DLD1 (cell line): Measurements from ENCODE around the gene NLRX1.
"Not testable (repeated sequence)": the region's sequence is repeated elsewhere in the genome, so short reads cannot be mapped to it uniquely, and the experiment has no call there.

Experiments used
- in situ Hi-C: cut with HindIII; loops from 2 replicates; pipeline ENCODE4 v1.10.0; 2017; ENCODE audit warnings: low sequenced_read_pairs

Gene NLRX1

DNA sequence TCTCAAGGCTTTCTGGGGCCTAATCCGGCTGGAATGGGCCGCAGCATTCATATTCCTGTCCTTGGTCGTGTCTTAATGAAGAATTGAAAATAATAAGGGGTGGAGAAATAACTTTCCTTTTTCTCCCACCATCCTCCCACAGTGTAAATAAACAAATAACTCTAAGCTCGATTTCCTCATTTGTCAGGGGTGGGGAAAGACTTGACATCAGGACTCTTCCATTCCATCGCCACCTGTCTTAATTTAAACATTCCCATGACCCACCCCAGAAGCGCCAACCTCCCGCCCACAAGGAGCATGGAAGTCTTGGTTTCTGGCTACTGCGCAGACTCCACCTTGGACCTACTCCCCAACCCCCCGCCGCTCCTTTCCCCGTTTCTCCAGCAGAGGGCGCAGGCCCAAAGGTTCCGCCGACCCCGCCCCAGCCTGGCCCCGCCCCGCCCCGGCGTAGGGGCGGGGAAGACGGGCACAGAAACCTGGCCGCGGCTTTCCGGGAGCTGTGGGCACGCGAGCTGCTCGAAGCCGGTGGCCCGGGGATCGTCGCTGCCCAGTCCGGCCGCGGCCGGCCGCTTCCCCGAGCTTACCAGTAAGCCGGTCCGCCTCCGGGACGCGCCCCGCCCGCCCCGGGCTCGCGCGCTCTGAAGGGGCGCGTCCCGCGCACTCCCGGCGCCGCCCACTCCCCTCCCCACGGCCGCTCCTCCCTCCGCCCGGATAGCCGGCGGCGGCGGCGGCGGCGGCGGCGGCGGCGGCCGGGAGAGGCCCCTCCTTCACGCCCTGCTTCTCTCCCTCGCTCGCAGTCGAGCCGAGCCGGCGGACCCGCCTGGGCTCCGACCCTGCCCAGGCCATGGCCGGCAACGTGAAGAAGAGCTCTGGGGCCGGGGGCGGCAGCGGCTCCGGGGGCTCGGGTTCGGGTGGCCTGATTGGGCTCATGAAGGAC is 37.3 kb downstream of the NLRX1 start, which contains the start of gene CBL:
Gene CBL, plus strand, starts transcription at position 766 of the 937 bp plus-strand sequence. Its CDS starts 79 bp downstream, at position 845.
- in situ Hi-C loops = no loop called here

DNA sequence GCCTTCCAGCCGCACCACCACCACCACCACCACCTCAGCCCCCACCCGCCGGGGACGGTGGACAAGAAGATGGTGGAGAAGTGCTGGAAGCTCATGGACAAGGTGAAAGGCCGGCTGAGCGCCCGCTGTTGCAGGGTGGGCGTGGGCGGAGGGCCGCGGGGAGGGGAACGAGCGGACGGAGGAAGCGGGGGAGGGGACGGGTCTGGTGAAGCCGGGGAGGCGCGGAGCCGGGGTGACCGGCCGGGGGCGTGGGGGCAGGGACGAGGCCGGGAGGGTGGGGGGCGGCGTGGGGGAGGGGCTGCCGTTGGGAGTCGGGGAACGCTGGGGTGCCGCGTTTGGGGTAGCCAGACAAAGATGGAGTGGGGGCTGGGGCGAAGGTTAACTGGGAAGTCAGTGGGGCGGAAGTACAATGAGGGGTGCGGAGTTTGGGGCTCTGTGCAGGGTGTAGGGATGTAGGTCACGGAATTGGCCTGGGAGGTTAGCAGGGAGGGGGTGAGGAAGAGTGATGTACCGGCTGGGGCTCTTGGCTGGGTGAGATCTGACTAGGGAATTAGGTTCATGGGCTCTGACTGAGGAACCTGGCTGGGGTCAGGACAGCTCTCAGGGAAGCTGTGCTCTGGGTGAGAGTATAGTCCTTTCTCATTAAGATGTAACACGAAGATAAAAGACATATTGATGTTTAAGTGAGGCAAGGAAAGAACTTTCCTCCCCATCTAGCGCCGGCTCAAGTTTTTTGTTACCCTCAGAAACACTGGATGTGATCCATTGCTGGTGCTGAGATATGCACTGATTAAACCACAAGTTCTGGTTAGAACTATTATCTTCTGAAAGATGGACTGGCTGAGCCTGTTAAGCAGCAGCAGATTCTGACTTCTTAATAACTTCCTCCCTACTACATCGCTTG is 38.2 kb downstream of the NLRX1 start:
- in situ Hi-C loops = no loop called here

DNA sequence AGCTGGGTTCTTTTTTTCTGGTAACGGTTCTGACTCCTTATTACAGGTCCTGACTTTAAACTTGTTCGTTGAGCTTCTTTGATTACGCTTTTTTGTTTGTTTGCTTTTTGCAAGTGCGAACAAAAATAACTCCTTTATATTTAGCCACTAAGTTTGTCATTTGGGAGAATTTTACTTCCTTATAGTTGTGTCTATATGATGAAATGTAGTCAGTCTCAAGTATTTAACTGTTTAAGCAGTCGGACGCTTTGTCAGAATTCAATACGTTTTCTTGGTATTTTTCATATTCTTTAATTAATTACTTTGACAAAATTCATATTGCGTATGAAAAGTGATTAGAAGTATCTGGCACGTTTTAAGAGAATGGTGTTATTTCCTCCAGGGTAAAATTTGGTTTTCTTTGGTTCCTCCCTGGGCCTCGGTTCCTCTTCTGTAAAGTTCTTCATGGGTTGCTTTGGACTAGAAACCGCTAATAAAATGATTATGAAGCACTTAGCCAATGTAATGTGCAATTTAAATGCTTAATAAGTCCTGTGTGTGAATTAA is 39.0 kb downstream of the NLRX1 start:
- in situ Hi-C loops = no loop called here

- in situ Hi-C loops = no loop called here
Observed at GRCh38 chr11:119209186-119209585, 40.7 kb downstream of the NLRX1 start.

- in situ Hi-C loops = no loop called here
Observed at GRCh38 chr11:119210050-119210449, 41.5 kb downstream of the NLRX1 start.

DNA sequence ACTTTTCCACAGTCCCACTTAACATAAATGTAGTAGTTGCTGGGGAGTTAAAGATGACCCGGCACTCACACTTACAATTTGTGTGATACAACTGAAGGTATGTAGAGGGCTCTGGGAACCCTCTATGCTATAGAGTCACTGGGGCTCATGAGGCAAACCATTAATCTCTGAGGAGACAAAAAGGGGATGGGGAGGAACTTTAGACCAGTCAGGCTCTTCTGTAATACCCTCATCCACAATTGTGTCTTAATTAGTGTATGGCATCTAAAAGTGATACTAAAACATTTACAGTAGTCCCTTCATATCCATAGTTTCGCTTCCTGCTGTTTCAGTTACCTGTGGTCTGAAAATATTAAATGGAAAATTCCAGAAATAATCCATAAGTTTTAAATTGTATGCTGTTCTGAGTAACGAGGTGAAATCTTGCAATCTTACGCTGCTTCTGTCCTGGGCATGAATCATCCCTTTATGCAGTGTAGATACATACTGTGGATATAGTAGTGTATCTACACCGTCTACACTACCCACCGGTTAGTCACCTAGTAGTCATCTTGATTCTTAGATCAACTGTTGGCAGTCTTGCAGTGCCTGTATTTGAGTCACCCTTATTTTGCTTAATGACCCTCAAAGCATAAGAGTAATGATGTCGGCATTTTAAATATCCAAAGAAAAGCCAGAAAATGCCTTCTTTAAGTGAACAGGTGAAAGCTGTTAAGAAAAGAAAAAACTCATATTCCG is 49.8 kb downstream of the NLRX1 start:
- in situ Hi-C loops = no loop called here

DNA sequence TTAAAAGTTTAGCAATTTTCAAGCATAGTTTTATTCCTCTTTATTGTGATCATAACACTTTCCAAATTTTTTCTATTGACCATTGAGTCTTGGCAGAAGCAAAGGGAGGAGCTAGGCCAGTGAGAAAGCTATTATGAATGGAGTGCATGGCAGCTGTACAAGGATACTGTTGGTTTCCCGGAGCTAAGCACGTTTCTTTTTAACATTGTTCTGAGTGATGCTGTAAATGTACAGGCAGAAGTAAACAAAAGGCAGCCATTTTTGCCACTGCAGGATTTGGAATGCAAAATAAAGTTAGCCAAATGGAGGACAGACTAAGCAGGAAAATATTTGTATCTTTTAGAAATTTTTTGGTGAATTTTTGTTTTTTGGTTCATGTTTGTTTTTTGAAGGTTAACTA is 53.8 kb downstream of the NLRX1 start:
- in situ Hi-C loops = no loop called here

DNA sequence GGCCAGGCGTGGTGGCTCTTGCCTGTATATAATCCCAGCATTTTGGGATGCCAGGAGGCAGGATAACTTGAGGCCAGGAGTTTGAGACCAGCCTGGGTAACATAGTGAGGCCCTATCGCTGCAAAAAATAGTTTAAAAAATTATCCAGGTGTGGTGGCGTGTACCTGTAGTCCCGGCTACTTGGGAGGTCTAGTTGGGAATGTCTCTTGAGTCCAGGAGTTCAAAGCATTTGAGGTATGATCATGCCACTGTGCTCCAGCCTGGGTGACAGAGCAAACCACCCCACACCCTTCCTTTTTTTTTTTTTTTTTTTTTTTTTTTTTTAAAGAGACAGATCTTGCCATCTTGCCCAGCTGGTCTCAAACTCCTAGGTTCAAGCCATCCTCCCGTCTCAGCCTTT is 54.4 kb downstream of the NLRX1 start:
- in situ Hi-C loops = no loop called here

DNA sequence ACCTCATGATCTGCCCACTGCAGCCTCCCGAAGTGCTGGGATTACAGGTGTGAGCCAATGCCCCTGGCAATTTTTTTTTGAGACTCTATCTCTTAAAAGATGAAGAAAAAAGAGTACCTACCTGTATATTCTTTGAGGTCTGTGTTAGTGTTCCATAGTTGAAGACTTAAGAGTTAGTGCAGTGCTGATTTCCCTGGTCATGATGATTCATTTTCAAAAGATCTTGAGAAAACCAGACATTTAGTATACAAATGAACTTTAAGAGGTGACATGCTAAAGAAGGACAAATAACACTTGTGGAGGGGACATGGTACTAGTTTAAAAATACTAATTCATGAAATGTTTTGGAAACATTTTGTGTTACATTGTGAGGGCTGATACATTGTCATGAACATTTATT is 55.3 kb downstream of the NLRX1 start:
- in situ Hi-C loops = no loop called here

- in situ Hi-C loops = not testable (repeated sequence)
Observed at GRCh38 chr11:119228535-119229287, 60.2 kb downstream of the NLRX1 start.

DNA sequence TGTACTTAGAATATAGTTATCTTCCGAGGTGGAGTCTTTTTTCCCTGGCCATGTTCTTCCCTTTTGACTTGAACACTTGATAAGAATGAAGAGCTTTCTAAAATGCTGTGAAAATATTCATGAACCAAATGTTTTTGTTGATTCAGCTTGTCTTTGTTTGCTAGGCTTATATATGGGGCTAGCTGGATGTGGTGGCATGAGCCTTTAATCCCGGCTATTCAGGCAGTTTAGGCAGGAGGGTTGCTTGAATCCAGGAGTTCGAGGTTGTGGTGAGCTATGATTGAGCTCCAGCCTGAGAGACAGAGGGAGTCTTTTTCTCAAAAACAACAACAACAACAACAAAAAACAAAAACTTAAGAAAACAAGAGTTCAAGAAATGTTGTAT is 60.8 kb downstream of the NLRX1 start:
- in situ Hi-C loops = no loop called here

- in situ Hi-C loops = no loop called here
Observed at GRCh38 chr11:119229741-119230140, 61.2 kb downstream of the NLRX1 start.
